Mesenchymal stem cell (in vitro differentiated cells and primary cell): ENCODE measurements around the gene RNASEL.
A peak's percentile ranks its signal among the peaks of the same experiment; 100 is the strongest.

Experiments
- DNase-seq: peaks from one replicate; pipeline ENCODE4 v3.0.0-alpha.2; 2013
- H2AFZ ChIP-seq: one replicate; pipeline ENCODE4 v1.6.1; 2013; ENCODE audit warnings: low read depth, mild to moderate bottlenecking, control low read depth, inconsistent platforms, low read length, moderate library complexity
- H2AK5ac ChIP-seq: 2 replicates; pipeline ENCODE4 v1.6.1; 2013; ENCODE audit warnings: low read length, moderate library complexity, mild to moderate bottlenecking, inconsistent platforms; ENCODE audit not compliant: severe bottlenecking
- H2BK120ac ChIP-seq: one replicate; pipeline ENCODE4 v1.6.1; 2013; ENCODE audit warnings: low read depth, mild to moderate bottlenecking, inconsistent platforms, low read length, moderate library complexity
- H2BK12ac ChIP-seq, 2 experiments: one replicate each; pipeline ENCODE4 v1.6.1; 2013; ENCODE audit warnings: inconsistent platforms in 2 of 2, low read length in 2 of 2, mild to moderate bottlenecking in 2 of 2, moderate library complexity in 2 of 2, control low read depth in 1 of 2
- H2BK15ac ChIP-seq: one replicate; pipeline ENCODE4 v1.6.1; 2013; ENCODE audit warnings: mild to moderate bottlenecking, low read depth, inconsistent platforms; ENCODE audit not compliant: poor library complexity, severe bottlenecking
- H2BK5ac ChIP-seq: 2 replicates; pipeline ENCODE4 v1.6.1; 2013; ENCODE audit warnings: low read depth, mild to moderate bottlenecking, low read length, control low read depth, inconsistent platforms; ENCODE audit not compliant: poor library complexity, severe bottlenecking
- H3K14ac ChIP-seq, 2 experiments: one replicate each; pipeline ENCODE4 v1.6.1; 2013; ENCODE audit warnings: inconsistent platforms in 2 of 2, low read length in 2 of 2, control low read depth in 1 of 2, mild to moderate bottlenecking in 1 of 2, moderate library complexity in 1 of 2
- H3K18ac ChIP-seq, 2 experiments: one replicate each; pipeline ENCODE4 v1.6.1; 2013; ENCODE audit warnings: inconsistent platforms in 2 of 2, low read length in 2 of 2, control low read depth in 1 of 2, low read depth in 1 of 2, mild to moderate bottlenecking in 1 of 2
- H3K23ac ChIP-seq, 2 experiments: one replicate each; pipeline ENCODE4 v1.6.1; 2013; ENCODE audit warnings: inconsistent platforms in 2 of 2, low read length in 2 of 2, mild to moderate bottlenecking in 2 of 2, moderate library complexity in 2 of 2, control low read depth in 1 of 2
- H3K27ac ChIP-seq: 2 replicates; pipeline ENCODE4 v1.5.1; 2013; ENCODE audit warnings: mild to moderate bottlenecking, moderate library complexity, low read length, control low read depth, inconsistent platforms; ENCODE audit not compliant: poor library complexity, severe bottlenecking
- H3K27me3 ChIP-seq, 2 experiments: 2 replicates each; pipeline versions ENCODE4 v1.6.1 to v1.7.0; 2013; ENCODE audit warnings: low read length in 2 of 2, mild to moderate bottlenecking in 2 of 2, moderate library complexity in 2 of 2, control low read depth in 1 of 2, inconsistent platforms in 1 of 2; ENCODE audit not compliant: control insufficient read depth in 1 of 2, insufficient read depth in 1 of 2
- H3K36me3 ChIP-seq, 2 experiments: 2 replicates each; pipeline versions ENCODE4 v1.6.1 to v1.7.0; 2013; ENCODE audit warnings: low read length in 2 of 2, control low read depth in 1 of 2, inconsistent platforms in 1 of 2, low read depth in 1 of 2, mild to moderate bottlenecking in 1 of 2; ENCODE audit not compliant: insufficient read depth in 2 of 2, control insufficient read depth in 1 of 2
- H3K4ac ChIP-seq, 2 experiments: one replicate each; pipeline ENCODE4 v1.6.1; 2013; ENCODE audit warnings: inconsistent platforms in 2 of 2, low read length in 2 of 2, mild to moderate bottlenecking in 2 of 2, moderate library complexity in 2 of 2, control low read depth in 1 of 2, low read depth in 1 of 2
- H3K4me1 ChIP-seq: 2 replicates; pipeline ENCODE4 v1.6.1; 2013; ENCODE audit warnings: low read depth, low read length, control low read depth; ENCODE audit not compliant: control insufficient read depth, insufficient read depth
- H3K4me2 ChIP-seq: 2 replicates; pipeline ENCODE4 v1.6.1; 2013; ENCODE audit warnings: low read length, mild to moderate bottlenecking, inconsistent platforms; ENCODE audit not compliant: poor library complexity, severe bottlenecking
- H3K4me3 ChIP-seq, 2 experiments: 2 replicates each; pipeline versions ENCODE4 v1.5.1 to v1.7.0; 2013; ENCODE audit warnings: low read length in 2 of 2, mild to moderate bottlenecking in 2 of 2, control low read depth in 1 of 2, low read depth in 1 of 2; ENCODE audit not compliant: insufficient read depth in 1 of 2
- H3K79me1 ChIP-seq: replicated peaks from 2 replicates; pipeline ENCODE4 v1.6.1; 2013; ENCODE audit warnings: mild to moderate bottlenecking, control low read depth, low read length, inconsistent platforms; ENCODE audit not compliant: poor library complexity, severe bottlenecking
- H3K9ac ChIP-seq: 2 replicates; pipeline ENCODE4 v1.7.0; 2013; ENCODE audit warnings: mild to moderate bottlenecking, low read length, moderate library complexity
- H3K9me3 ChIP-seq: 2 replicates; pipeline ENCODE4 v1.7.0; 2013; ENCODE audit warnings: mild to moderate bottlenecking, low read length; ENCODE audit not compliant: control insufficient read depth
- H4K8ac ChIP-seq: one replicate; pipeline ENCODE4 v1.6.1; 2013; ENCODE audit warnings: inconsistent platforms, mild to moderate bottlenecking, low read length, moderate library complexity
- H4K91ac ChIP-seq: one replicate; pipeline ENCODE4 v1.6.1; 2013; ENCODE audit warnings: mild to moderate bottlenecking, low read length, inconsistent platforms
- WGBS: methylation state at CpG from one replicate; pipeline ENCODE4 v1.1.7; 2013; ENCODE audit warnings: mixed read lengths; 5-methylcytosine and 5-hydroxymethylcytosine counted together

The RNASEL gene

DNA sequence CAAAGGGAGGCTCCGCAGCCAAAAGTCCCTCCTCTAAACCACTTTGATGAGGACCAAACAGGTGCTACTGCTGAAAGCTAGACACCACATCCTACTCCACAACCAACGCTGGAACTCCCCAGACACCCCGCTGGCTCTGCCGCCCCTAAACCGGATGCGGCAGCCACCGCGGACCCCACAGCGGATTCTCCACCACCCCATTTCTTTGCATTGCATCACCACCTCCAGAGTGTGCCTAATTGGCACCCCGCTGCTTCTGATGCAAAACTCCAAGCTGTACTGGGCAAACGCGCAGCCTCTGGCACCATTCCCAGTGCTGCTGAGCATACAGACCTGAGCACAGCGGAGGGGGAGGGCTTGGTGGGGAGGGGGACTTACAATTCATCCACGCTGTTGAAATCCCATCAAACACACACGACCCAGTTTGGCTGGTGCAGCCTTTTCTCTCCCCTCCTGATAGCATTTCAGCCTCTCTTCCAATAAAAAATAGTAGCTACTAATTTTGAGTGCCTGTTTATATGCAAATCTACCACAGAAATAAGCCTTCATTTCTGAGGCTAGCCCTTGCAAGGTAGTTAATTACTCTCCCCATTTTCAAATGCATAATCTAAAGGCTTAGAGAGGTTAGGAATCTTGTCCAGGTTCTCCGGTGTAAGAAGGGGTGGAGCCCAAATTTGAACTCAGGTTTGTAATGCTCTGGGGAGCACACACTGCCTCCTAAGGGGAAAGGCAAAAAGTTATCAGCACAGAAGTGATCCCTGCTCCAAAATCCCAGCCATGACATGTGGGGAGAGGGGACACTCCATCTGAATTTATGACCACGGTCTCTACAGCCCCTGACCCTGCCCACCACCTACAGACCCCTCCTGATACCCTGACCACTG, 27.3 kb upstream of the RNASEL start:
- H3K23ac ChIP-seq: no peak overlapping the region
- peaks cover 22% of the 10 kb centered on the region for H3K4me1 ChIP-seq
- H3K4me3 ChIP-seq: peak overlapping the region in 1 of 2 experiments; percentile 71
- H4K91ac ChIP-seq: peak overlapping the region; percentile 53
- H2AK5ac ChIP-seq: no peak overlapping the region
- H3K9ac ChIP-seq: peak overlapping the region; percentile 88
- H4K8ac ChIP-seq: peak overlapping the region; percentile 71
- peak overlapping the region; percentile 25 to 55 for H3K18ac ChIP-seq
- peak overlapping the region; percentile 19 to 74 for H2BK12ac ChIP-seq
- no peak overlapping the region for H2AFZ ChIP-seq
- H3K27me3 ChIP-seq: peaks cover 9 to 25% of the 10 kb centered on the region in 2 experiments
- no peaks in the 10 kb centered on the region for H3K9me3 ChIP-seq
- no peak overlapping the region for H2BK120ac ChIP-seq
- DNase-seq: peak; percentile 41
- H3K4me2 ChIP-seq: peak overlapping the region; percentile 47
- peak overlapping the region in 1 of 2 experiments; percentile 76 for H3K4ac ChIP-seq
- no peaks in the 10 kb centered on the region for H3K79me1 ChIP-seq
- no peak overlapping the region for H2BK5ac ChIP-seq
- H3K27ac ChIP-seq: no peak overlapping the region
- WGBS: 17% methylated on average over 15 of the region's 17 CpGs
- H3K14ac ChIP-seq: no peak overlapping the region
- peak overlapping the region; percentile 35 for H2BK15ac ChIP-seq
- no peaks in the 10 kb centered on the region for H3K36me3 ChIP-seq

- WGBS: 17% methylated on average over 10 of the region's 11 CpGs
Observed at GRCh38 chr1:182615468-182616129, 26.5 kb upstream of the RNASEL start.

GRCh38 chr1:182614796-182615454, 25.9 kb upstream of the RNASEL start:
- H2AFZ ChIP-seq: no peak overlapping the region
- H3K9me3 ChIP-seq: no peaks in the 10 kb centered on the region
- H4K8ac ChIP-seq: peak overlapping the region; percentile 86
- H2BK5ac ChIP-seq: no peak overlapping the region
- peak overlapping the region; percentile 95 for H2BK15ac ChIP-seq
- DNase-seq: peak; percentile 98
- H3K9ac ChIP-seq: peak overlapping the region; percentile 88
- H3K36me3 ChIP-seq: no peaks in the 10 kb centered on the region
- no peaks in the 10 kb centered on the region for H3K79me1 ChIP-seq
- H3K27ac ChIP-seq: peak overlapping the region; percentile 55
- peak overlapping the region in 1 of 2 experiments; percentile 6 for H3K14ac ChIP-seq
- no peak overlapping the region for H2AK5ac ChIP-seq
- peak overlapping the region; percentile 77 for H3K4me2 ChIP-seq
- H4K91ac ChIP-seq: peak overlapping the region; percentile 81
- H2BK12ac ChIP-seq: no peak overlapping the region
- H3K4me3 ChIP-seq: peak overlapping the region; percentile 46 to 71
- H3K4ac ChIP-seq: peak overlapping the region; percentile 34 to 85
- H3K18ac ChIP-seq: peak overlapping the region; percentile 72 to 86
- H3K23ac ChIP-seq: no peak overlapping the region
- H3K27me3 ChIP-seq: peaks cover 9 to 34% of the 10 kb centered on the region in 2 experiments
- peaks cover 22% of the 10 kb centered on the region for H3K4me1 ChIP-seq
- WGBS: 1% methylated on average over 54 of the region's 56 CpGs
- H2BK120ac ChIP-seq: peak overlapping the region; percentile 51

More at GRCh38 chr1:182615468-182616129, 26.5 kb upstream of the RNASEL start:
- Histone ChIP-seq H3K14ac (no peak overlapping the region), H2AFZ (no peak overlapping the region), H3K36me3 (no peaks in the 10 kb centered on the region), H2BK5ac (no peak overlapping the region), H2AK5ac (no peak overlapping the region), H3K18ac (peak overlapping the region; percentile 72 to 86), H3K23ac (no peak overlapping the region), H3K4me3 (peak overlapping the region in 1 of 2 experiments; percentile 71), H3K27ac (peak overlapping the region; percentile 26), H3K27me3 (peaks cover 9 to 31% of the 10 kb centered on the region in 2 experiments), H4K8ac (peak overlapping the region; percentile 86), H2BK120ac (peak overlapping the region; percentile 51), H2BK12ac (peak overlapping the region in 1 of 2 experiments; percentile 97), H3K4me2 (peak overlapping the region; percentile 77), H3K4ac (peak overlapping the region; percentile 34 to 85), H3K9ac (peak overlapping the region; percentile 88), H3K4me1 (peaks cover 22% of the 10 kb centered on the region), H2BK15ac (no peak overlapping the region), H4K91ac (peak overlapping the region; percentile 81), H3K9me3 (no peaks in the 10 kb centered on the region), H3K79me1 (no peaks in the 10 kb centered on the region)
- DNase-seq: peak; percentile 56
